Pulmonary artery endothelial cell (primary cell): ENCODE measurements around the gene LRCH2. TPM values are rescaled to one million over a fixed set of nuclear protein-coding genes. Genes with fewer than 3 reads are reported as not detected.
"Not testable (repeated sequence)": the region's sequence is repeated elsewhere in the genome, so short reads cannot be mapped to it uniquely, and the experiment has no call there.

ENCODE experiments used
- DNase-seq: peaks from one replicate; pipeline ENCODE4 v3.0.0-alpha.2; 2011; ENCODE audit warnings: low read depth, low spot score
- total RNA-seq: library from RNA; depleted of rRNA; stranded (reverse); fragments of >200 nt; gene quantifications from 2 replicates; pipeline ENCODE4 v1.2.3, GENCODE V29; 2014

LRCH2 gene, protein sequence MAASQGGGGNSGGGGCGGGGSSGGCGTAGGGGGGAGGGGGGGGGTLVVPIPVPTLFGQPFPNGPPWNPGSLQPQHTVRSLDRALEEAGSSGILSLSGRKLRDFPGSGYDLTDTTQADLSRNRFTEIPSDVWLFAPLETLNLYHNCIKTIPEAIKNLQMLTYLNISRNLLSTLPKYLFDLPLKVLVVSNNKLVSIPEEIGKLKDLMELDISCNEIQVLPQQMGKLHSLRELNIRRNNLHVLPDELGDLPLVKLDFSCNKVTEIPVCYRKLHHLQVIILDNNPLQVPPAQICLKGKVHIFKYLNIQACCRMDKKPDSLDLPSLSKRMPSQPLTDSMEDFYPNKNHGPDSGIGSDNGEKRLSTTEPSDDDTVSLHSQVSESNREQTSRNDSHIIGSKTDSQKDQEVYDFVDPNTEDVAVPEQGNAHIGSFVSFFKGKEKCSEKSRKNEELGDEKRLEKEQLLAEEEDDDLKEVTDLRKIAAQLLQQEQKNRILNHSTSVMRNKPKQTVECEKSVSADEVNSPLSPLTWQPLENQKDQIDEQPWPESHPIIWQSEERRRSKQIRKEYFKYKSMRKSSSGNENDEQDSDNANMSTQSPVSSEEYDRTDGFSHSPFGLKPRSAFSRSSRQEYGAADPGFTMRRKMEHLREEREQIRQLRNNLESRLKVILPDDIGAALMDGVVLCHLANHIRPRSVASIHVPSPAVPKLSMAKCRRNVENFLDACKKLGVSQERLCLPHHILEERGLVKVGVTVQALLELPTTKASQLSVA
- total RNA-seq = 3.4 and 3.9 TPM in 2 replicates

DNA sequence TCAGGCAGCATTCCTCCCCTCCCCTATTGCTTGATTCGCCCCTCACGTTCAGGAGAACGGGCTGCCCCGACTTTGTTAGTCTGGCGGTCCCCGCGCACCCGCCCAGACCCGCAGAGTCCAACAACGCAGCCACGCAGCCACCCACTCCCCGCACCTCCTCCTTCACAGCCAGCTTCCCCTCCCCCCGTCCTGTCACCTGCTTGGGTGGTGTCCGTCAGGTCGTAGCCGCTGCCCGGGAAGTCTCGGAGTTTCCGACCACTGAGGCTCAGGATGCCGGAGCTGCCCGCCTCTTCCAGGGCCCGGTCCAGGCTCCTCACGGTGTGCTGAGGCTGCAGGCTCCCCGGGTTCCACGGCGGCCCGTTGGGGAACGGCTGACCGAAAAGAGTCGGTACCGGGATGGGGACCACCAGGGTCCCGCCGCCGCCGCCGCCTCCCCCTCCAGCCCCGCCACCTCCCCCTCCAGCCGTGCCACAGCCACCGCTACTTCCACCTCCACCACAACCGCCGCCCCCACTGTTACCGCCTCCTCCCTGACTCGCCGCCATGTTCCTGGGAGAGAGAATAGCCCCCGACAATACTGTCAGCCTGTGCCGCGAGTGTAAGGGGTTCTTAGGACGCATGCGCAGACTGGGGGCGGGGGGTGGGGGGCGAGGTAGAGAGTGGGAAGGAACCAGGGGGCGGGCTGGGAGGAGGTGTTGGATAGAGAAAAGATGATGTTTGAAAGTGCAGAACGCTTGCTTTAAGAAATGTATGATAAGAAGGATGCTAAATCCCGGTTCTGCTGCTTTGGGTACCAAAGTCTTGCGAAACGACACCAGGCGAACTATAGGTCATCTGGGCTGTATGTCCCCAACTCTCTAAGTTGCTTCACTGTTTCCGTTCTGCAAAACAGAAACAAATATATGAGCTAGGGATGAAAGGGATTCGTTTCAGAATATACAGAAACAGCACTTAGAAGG, at the start of gene LRCH2:
Gene LRCH2, minus strand, starts transcription at position 600 of the 959 bp plus-strand sequence. Its CDS starts 55 bp downstream, at position 545.
- DNase-seq = no peak

DNA sequence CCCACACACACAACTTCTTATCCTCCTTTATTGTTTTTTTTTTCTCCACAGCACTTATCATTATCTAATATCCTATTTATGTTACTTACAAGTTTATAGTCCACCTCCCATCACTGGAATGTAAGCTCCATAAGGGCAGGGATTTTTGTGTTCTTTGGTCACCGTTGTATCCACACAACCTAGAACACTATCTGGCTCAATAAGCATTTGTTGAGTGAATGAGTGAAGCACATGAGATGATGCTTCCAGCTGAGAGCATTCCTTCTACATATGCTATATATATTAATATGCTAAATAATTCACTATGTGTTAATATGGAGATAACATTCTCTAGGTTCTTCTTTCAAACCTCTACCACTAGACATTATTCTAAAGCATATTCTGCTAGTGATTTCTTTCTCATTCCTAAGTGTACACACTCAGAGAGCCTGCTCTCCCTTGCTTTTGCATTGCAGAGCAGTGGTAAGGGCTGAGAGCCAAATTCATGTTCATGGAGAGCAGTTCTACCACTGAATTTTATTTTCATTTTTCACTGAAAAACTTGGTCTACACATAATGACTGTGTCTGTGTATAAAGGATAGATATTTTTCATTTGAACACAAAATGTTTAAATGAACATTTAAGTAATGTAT, 35.3 kb upstream of the LRCH2 start:
- DNase-seq = no peak

DNA sequence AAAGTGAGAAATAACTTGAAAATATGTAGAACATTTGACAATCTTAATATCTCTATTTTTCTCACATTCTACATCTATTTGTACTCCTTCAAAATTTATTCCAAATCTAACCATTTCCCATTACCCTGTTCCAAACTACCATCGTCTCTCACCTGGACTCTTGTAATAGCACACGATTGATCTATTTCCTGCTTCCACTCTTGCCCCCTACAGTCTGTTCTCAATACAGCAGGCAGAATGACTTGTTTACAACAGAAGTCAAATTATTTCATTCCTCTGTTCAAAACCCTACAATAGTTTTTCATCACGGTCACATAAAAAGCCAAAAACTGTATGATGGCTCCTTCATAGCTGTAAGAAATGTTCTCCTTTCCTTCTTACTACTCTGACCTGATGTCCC, 34.5 kb upstream of the LRCH2 start:
- no peak for DNase-seq

DNA sequence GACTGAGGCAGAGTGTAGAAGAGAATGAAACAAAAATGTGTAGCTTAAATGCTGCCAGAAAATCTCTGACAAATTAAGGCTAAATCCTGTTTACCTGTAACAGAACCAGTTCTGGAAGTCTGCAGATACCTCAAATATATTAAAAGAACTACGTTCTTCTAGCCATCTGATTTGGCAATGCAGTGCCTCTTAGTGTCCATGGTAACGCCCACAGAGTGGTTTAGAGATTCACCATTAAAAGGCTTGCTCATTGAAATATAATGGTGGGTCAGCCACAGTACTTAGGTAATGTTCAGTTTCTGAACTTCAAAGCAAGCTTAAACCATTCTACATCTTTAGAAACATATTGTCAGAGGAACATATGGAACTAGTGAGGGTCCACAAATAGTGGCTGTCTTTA, 32.4 kb upstream of the LRCH2 start:
- DNase-seq = no peak

DNA sequence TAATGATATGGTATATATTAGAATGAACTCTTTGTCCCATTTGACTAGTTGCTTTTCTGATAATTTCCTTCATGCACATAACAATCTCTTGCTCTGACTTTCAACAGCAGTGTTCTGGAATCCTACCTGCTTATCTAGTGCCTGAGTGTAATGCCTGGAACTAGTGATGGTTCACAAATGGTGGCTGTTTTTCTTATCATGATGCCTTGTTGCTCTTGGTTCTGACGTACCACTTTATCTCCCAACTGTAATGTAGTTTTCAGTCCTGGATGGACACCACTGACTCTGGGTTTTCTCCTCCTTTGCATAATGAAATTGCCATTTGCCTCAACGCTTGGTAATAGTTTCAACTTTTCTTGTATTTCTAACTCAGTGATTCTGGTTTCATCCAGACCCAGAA, 30.1 kb upstream of the LRCH2 start:
- DNase-seq = no peak

DNA sequence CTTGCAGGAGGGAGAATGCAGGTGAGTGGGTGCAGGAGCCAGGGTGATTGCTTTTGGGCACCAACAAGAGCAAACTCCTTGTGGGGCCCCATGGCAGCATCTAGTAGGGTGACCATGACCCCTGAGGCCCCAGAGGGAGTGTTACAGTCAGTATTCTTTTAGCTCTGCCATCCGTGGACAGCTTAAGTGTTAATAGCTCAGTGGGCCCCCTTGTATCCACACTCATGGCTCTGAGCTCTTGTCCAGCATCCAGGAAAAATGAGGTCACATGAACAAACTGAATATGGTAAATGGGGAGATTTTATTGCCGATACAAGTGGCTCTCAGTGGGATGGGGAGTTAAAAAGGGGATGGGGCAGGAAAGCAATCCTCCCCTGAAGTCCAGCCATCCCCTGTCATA, 27.3 kb upstream of the LRCH2 start:
- DNase-seq = no peak

DNA sequence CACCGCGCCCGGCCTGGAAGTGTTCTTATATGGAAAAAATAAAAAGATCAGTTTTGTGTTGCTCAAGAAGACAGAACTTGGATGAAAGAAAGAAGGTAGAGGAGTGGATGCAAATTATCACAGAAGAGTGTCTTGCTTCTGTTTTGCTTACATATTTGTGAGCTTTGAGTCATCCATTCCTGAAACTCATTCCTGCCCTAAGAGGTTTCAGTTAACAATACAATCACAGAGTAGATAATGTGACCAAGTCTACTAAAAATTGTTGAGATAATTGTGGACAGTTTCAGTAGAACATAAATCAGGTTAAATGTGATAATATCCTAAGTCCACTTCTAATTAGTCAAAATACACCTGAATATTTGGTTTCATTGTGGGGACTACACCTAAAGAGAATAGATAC, 26.4 kb upstream of the LRCH2 start:
- no peak for DNase-seq

DNA sequence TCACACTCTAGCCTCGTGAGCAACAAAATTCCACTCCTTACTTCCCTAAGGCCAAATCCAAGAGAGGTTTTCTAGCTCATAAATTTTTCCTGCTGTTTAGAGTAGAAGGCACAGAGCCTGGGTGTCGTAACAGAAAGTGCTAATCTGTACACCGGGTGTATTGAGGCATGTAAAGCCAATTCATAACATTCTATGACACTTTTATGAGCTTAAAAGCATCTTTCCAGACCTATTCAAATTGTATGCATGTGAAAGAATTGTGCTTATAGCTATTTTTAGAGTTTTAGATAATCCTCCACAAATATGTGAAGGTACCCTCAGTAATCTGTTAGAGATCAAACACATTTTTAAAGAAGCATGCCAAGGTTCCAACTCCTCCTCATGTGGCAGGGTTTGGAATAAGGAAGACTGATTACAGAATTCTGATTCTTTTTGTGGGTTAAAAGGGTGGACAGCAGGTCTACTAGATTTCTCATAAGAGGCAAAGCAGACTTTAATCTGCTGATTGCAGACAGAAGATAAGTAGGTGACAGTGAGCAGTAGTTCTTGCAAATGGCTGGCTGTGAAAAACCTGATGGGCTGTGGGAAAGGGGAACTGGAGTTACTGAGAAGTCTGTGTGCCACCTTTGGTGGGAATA, 25.5 kb upstream of the LRCH2 start:
- DNase-seq = no peak

DNA sequence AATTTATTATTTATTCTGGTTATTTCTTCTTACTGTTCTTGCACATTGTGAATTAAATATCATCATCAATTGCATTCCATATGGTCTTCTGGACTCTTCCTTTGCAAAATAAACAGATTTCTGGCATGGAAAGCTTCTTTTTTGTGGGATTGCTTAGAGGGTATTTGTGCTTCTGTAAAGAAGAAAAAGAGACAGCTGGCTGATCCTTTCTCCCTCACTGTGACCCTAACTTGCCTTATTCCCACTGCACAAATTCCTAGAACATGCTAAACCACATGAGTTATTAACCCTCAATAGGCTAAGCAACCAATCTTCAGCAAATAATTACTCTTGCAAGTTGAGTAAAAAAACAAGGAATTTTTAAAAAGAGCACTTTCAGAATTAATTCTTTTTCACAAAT, 23.8 kb upstream of the LRCH2 start:
- no peak for DNase-seq

DNA sequence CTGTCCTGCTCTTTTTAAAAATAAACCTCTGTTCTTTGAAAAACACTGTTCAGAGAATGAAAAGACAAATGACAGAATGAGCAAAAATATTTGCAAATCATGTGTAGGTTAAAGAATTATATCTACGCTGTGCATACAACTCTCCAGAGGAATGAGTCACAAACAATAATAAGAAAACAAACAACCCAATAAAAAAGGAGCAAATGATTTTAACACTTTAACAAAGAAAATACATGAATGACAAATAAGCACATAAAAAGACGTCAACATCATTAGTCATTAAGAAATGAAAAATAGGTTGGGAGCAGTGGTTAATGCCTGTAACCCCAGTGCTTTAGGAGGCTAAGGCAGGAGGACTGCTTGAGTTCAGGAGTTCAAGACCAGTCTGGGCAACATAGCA, 21.1 kb upstream of the LRCH2 start:
- DNase-seq = no peak

DNA sequence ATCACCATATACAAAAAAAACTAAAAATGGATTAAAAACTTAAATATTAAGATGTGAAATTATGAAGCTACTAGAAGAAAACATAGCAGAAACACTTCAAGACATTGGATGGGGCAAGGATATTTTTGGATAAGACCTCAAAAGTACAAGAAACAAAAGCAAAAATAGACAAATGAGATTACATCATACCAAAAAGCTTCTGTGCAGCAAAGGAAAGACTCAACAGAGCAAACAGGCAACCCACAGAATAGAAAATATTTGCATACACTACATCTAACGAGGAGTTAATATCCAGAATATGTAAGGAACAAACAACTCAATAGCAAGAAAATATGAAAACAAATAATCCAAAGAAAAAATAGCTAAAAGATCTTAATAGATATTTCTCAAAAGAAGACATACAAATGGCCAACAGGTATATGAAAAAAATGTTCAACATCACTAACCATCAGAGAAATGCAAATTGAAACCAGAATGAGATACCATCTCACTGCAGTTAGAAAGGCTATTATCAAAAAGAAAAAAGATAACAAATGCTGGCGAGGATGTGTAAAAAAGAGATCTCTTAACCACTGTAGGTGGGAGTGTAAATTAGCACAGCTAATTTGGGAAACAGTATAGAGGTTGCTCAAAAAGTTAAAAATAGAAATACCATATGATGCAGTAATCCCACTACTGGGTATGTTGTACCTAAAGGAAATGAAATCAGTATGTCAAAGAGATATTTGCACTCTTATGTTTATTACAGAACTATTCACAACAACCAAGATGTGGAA, 17.8 kb upstream of the LRCH2 start:
- DNase-seq = no peak

DNA sequence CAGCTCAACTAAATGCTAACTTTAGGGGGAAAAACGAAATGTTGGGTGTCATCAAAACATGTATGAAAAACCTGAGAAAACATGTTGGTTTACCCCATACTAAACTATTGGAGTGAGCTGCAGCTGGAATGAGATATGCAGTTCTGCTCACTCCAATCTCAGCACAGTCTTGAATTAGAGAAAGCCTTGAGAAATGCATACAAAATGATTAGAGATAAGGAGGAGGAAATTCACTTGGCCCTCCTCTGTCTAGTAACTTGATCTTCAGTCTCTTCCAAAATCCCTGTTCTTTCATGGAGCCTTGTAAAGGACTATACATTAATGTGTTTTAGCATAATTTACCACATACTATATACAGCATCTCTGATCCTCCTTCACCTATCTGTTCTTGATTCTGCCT, 3.2 kb upstream of the LRCH2 start:
- no peak for DNase-seq

DNA sequence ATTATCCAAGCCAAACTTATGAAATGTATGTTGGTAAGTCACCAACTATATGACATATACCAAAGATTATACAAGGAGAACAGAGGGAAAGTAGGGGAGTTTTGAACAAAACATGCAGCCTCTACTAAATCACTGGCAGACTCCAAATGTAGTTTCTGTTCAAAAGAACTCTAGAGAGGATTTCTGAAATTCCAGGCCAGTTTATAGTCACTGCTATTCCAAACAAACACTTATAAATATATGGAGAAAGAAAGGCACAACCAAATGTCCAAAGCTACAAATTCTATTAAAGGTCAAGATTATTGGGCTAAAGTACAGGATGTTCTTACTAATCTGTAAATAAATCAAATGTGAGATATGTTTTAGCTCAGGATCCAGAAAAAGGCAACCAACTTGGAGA, 2.7 kb upstream of the LRCH2 start:
- DNase-seq = no peak

DNA sequence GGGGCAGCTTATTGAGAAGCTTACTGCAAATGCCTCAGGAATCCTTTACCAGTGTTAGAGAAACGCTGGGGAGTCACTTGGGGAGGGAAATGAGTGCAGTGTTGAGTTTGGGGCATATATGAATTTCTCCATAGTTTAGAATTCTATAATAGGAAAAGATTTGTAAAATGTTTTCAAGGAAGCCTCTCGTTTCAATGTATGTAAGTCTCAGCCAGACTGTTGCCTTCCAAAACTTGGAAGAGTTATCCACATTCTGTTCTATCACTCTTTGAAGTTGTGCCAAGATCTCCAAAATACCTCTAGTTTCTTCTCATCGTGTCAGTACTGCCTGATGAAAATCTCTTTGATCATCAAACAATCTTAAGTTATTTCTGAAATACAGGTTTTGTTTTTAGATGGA, 565 bp upstream of the LRCH2 start:
- DNase-seq = no peak

DNA sequence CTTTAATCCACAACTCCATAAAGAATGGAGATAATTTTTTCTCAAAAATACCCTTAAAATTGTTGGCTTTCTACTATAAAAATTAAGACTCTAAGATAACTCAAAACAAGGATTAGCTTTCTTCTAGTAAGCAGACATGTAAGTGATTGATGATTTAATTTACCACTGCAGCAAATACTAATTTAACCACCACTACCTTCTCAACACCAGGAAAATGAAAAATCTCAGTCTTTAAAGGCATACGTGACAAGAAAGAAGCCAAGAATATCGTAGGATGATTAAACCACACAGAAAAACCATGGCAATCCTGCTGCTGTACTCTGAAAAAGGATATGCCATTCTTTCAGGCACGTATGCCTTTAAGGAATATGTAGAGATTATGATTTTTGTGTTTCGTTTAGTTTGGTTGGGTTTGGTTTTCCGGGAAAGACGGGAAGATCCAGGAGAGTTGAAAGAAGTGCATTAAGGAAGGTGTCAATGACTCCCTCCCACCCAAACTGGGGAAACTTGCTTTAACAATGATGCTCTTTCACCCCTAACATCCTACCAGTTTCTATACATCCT, 881 bp downstream of the LRCH2 start:
- DNase-seq = no peak

DNA sequence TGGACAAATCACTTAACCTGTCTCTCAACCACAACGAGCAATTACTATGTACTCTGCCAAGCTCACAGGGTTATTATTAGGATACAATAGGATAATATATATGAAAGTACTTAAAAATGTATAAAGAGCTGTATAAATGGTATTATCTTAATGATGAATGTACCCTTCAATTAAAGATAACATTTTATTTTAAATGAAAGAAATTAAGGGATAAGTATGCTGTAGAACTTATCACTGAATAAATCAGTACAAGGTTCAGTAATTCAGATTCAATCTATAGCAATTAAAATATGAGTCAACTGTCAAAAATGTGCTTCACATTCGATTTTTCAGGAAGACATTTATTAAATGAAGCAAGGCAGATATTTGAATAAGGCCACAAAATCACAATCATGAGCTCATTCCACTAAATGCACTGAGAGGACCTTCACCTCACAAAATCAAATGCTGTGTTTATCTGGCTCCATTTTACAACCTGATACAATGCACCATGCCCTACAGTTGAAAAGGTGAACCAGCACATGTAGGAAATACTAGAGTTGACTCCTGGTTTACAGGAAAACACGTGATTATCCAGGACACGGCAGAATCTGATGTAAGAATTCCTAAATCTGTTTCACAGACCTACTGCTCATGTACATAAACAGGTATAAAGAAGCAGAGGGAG, 4.4 kb downstream of the LRCH2 start:
- DNase-seq = no peak

DNA sequence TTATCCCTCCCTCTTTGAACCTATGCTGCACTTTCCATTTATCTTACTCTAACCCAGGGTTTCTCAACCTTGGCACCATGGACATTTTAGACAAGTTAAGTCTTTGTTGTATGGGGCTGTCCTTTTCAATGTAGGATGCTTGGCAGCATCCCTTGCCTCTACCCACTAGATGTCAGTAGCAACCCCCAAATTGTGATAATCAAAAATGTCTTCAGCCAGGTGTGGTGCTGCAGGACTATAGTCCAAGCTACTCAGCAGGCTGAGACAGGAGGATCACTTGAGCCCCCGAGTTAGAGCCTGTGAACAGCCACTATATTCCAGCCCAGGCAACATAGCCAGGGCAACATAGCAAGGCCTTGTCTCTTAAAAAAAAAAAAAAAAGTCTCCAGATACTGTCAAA, 7.0 kb downstream of the LRCH2 start:
- DNase-seq = no peak

DNA sequence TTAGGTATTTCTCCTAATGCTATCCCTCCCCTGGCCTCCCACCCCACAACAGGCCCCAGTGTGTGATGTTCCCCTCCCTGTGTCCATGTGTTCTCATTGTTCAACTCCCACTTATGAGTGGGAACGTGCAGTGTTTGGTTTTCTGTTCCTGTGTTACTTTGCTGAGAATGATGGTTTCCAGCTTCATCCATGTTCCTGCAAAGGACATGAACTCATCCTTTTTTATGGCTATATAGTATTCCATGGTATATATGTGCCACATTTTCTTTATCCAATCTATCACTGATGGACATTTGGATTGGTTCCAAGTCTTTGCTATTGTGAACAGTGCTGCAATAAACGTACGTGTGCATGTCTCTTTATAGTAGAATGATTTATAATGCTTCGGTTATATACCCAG, 16.6 kb downstream of the LRCH2 start:
- DNase-seq = not testable (repeated sequence)

DNA sequence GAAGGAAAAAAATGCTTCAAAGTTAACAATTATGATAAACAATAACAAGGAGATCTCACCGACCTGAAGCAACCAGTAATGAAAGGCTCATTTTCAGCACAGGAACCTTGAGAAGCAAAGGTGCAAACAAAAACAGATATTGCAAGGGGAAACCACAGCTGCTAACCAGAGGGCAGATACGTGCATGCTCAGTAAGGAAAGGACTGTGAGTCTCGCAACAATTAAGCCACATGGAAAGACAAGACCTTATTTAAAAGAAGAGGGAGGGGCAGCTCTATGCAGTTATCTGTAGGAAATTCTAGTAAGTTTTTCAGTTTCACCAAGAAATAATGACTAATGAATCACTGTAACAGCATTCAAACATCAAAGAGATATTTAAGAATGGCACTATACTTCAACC, 19.3 kb downstream of the LRCH2 start:
- DNase-seq = no peak
